ENCODE results near the gene NAV3.

Gene NAV3

DNA sequence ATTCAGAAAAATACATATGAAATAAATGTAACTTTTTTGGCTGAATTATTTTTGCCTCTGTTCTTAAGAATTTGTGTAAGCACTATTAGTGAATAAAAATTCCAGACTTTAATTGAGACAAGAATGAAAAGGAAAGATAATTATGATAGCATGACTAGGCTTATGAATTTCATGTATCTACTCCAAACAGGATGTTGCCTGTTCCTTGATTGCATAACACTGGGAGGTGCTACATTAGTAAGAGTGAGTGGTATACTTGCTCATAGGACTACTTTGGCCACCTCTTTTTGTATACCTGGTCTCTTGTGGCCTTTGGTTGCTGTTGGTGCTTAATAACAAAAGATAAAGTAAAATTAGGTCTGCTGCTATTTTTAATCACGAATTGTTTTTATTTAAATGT lies 112.8 kb downstream of the NAV3 start:
- no peaks in the 10 kb centered on the region for H3K36me3 ChIP-seq (ENCODE audit: insufficient read depth, low read length)
- no peaks in the 10 kb centered on the region for H3K27me3 ChIP-seq (ENCODE audit: insufficient read depth, low read length, poor library complexity, severe bottlenecking)
- no peak overlapping the region for H2AFZ ChIP-seq (ENCODE audit: low read length)
- no peaks in the 10 kb centered on the region for H3F3A ChIP-seq (ENCODE audit: low read depth)
- no peaks in the 10 kb centered on the region for H3K4me1 ChIP-seq (ENCODE audit: insufficient read depth, low read length, poor library complexity, severe bottlenecking)
- H4K20me1 ChIP-seq (ENCODE audit: insufficient read depth, low read length, poor library complexity, severe bottlenecking), result no peaks in the 10 kb centered on the region
- TF ChIP-seq, protein P1, sequence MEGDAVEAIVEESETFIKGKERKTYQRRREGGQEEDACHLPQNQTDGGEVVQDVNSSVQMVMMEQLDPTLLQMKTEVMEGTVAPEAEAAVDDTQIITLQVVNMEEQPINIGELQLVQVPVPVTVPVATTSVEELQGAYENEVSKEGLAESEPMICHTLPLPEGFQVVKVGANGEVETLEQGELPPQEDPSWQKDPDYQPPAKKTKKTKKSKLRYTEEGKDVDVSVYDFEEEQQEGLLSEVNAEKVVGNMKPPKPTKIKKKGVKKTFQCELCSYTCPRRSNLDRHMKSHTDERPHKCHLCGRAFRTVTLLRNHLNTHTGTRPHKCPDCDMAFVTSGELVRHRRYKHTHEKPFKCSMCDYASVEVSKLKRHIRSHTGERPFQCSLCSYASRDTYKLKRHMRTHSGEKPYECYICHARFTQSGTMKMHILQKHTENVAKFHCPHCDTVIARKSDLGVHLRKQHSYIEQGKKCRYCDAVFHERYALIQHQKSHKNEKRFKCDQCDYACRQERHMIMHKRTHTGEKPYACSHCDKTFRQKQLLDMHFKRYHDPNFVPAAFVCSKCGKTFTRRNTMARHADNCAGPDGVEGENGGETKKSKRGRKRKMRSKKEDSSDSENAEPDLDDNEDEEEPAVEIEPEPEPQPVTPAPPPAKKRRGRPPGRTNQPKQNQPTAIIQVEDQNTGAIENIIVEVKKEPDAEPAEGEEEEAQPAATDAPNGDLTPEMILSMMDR (conservative IDR thresholded peaks at IDR 0.05; ENCODE audit: low read length), result no peak
- no peak for TF ChIP-seq EZH2phosphoT487 (IDR thresholded peaks at IDR 0.05; ENCODE audit: borderline replicate concordance)
- H3K4me3 ChIP-seq (ENCODE audit: low read length, poor library complexity, severe bottlenecking), result no peak overlapping the region
- no peak overlapping the region for H3K4me2 ChIP-seq (ENCODE audit: low read depth, low read length, poor library complexity, severe bottlenecking)
- H3K9ac ChIP-seq (ENCODE audit: low read depth, low read length, poor library complexity, severe bottlenecking), result no peak overlapping the region
- no peaks in the 10 kb centered on the region for H3K9me3 ChIP-seq (ENCODE audit: insufficient read depth, low read depth, low read length)
- no peaks in the 10 kb centered on the region for H3K79me2 ChIP-seq (ENCODE audit: insufficient read depth, low read length)
- H3K9me2 ChIP-seq (replicated peaks; ENCODE audit: low read depth, low read length), result no peaks in the 10 kb centered on the region

DNA sequence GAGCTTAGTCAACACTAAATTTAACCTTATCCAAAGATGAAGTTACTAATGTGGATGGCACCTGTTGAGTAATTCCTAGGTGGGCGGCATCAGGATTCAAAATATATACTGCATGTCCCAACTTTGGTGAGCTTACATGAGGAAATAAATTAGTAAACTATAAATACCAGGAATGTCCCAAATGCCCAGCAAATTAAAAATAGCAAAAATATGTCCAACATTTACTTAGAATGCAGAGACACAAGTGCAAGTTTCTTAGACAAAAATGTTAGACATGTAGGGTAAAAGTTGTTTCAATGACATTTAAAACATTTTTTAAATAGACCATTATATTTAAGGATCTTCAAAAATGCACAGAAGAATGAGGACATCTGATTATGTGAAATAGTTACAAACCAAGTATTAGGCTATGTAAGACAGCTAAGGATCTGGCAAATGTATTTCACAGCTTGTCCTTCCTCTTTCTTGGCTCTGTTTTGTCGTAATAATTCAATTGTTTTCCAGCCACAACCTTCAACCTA lies 115.9 kb downstream of the NAV3 start:
- no peak overlapping the region for H3K9ac ChIP-seq (ENCODE audit: low read depth, low read length, poor library complexity, severe bottlenecking)

DNA sequence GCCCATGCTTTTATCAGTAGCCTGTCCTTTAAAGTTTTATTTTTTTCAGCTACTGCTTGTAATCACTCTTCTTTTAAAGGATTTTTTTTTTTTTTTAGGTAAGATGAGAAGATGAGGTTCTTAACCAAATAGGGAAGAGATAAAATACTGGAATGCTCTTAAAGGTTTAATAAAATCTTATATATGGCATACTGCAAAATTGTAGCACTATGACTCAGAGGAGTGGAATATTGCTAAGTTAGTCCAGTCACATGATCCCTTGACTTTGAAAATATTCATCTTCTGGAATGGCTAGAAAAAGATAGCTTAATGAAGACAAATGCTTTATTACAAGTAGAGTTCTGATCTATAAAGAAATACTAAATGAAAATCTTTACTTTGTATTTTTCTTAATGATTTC lies 116.6 kb downstream of the NAV3 start:
- Histone ChIP-seq H4K20me1 (ENCODE audit: insufficient read depth, low read length, poor library complexity, severe bottlenecking) (no peaks in the 10 kb centered on the region), H3K9ac (ENCODE audit: low read depth, low read length, poor library complexity, severe bottlenecking) (no peak overlapping the region), H3K4me2 (ENCODE audit: low read depth, low read length, poor library complexity, severe bottlenecking) (no peak overlapping the region), H3K9me2 (replicated peaks; ENCODE audit: low read depth, low read length) (no peaks in the 10 kb centered on the region), H3K79me2 (ENCODE audit: insufficient read depth, low read length) (no peaks in the 10 kb centered on the region), H3F3A (ENCODE audit: low read depth) (no peaks in the 10 kb centered on the region), H3K36me3 (ENCODE audit: insufficient read depth, low read length) (no peaks in the 10 kb centered on the region), H3K27me3 (ENCODE audit: insufficient read depth, low read length, poor library complexity, severe bottlenecking) (no peaks in the 10 kb centered on the region), H3K4me3 (ENCODE audit: low read length, poor library complexity, severe bottlenecking) (no peak overlapping the region), H3K4me1 (ENCODE audit: insufficient read depth, low read length, poor library complexity, severe bottlenecking) (no peaks in the 10 kb centered on the region), H3K9me3 (ENCODE audit: insufficient read depth, low read depth, low read length) (no peaks in the 10 kb centered on the region), H2AFZ (ENCODE audit: low read length) (no peak overlapping the region)
- TF ChIP-seq, protein P1 (conservative IDR thresholded peaks at IDR 0.05; ENCODE audit: low read length), result no peak
- TF ChIP-seq EZH2phosphoT487 (IDR thresholded peaks at IDR 0.05; ENCODE audit: borderline replicate concordance), result no peak

More for the DNA sequence above, 115.9 kb downstream of the NAV3 start:
- Histone ChIP-seq H3F3A (ENCODE audit: low read depth) (no peaks in the 10 kb centered on the region), H3K79me2 (ENCODE audit: insufficient read depth, low read length) (no peaks in the 10 kb centered on the region), H3K4me3 (ENCODE audit: low read length, poor library complexity, severe bottlenecking) (no peak overlapping the region), H3K9me3 (ENCODE audit: insufficient read depth, low read depth, low read length) (no peaks in the 10 kb centered on the region), H3K9me2 (replicated peaks; ENCODE audit: low read depth, low read length) (no peaks in the 10 kb centered on the region), H4K20me1 (ENCODE audit: insufficient read depth, low read length, poor library complexity, severe bottlenecking) (no peaks in the 10 kb centered on the region), H2AFZ (ENCODE audit: low read length) (no peak overlapping the region), H3K36me3 (ENCODE audit: insufficient read depth, low read length) (no peaks in the 10 kb centered on the region), H3K4me2 (ENCODE audit: low read depth, low read length, poor library complexity, severe bottlenecking) (no peak overlapping the region), H3K27me3 (ENCODE audit: insufficient read depth, low read length, poor library complexity, severe bottlenecking) (no peaks in the 10 kb centered on the region), H3K4me1 (ENCODE audit: insufficient read depth, low read length, poor library complexity, severe bottlenecking) (no peaks in the 10 kb centered on the region)
- TF ChIP-seq, protein P1 (conservative IDR thresholded peaks at IDR 0.05; ENCODE audit: low read length), result no peak
